Mesenchymal stem cell (in vitro differentiated cells and primary cell): Measurements from ENCODE around the gene CCL11.
"Not testable (repeated sequence)": the region's sequence is repeated elsewhere in the genome, so short reads cannot be mapped to it uniquely, and the experiment has no call there.

Source experiments
- DNase-seq: peaks from one replicate; pipeline ENCODE4 v3.0.0-alpha.2; 2013
- H2AFZ ChIP-seq: one replicate; pipeline ENCODE4 v1.6.1; 2013; ENCODE audit warnings: low read depth, mild to moderate bottlenecking, control low read depth, inconsistent platforms, low read length, moderate library complexity
- H2AK5ac ChIP-seq: 2 replicates; pipeline ENCODE4 v1.6.1; 2013; ENCODE audit warnings: low read length, moderate library complexity, mild to moderate bottlenecking, inconsistent platforms; ENCODE audit not compliant: severe bottlenecking
- H2BK120ac ChIP-seq: one replicate; pipeline ENCODE4 v1.6.1; 2013; ENCODE audit warnings: low read depth, mild to moderate bottlenecking, inconsistent platforms, low read length, moderate library complexity
- H2BK12ac ChIP-seq, 2 experiments: one replicate each; pipeline ENCODE4 v1.6.1; 2013; ENCODE audit warnings: inconsistent platforms in 2 of 2, low read length in 2 of 2, mild to moderate bottlenecking in 2 of 2, moderate library complexity in 2 of 2, control low read depth in 1 of 2
- H2BK15ac ChIP-seq: one replicate; pipeline ENCODE4 v1.6.1; 2013; ENCODE audit warnings: mild to moderate bottlenecking, low read depth, inconsistent platforms; ENCODE audit not compliant: poor library complexity, severe bottlenecking
- H2BK5ac ChIP-seq: 2 replicates; pipeline ENCODE4 v1.6.1; 2013; ENCODE audit warnings: low read depth, mild to moderate bottlenecking, low read length, control low read depth, inconsistent platforms; ENCODE audit not compliant: poor library complexity, severe bottlenecking
- H3K14ac ChIP-seq, 2 experiments: one replicate each; pipeline ENCODE4 v1.6.1; 2013; ENCODE audit warnings: inconsistent platforms in 2 of 2, low read length in 2 of 2, control low read depth in 1 of 2, mild to moderate bottlenecking in 1 of 2, moderate library complexity in 1 of 2
- H3K18ac ChIP-seq, 2 experiments: one replicate each; pipeline ENCODE4 v1.6.1; 2013; ENCODE audit warnings: inconsistent platforms in 2 of 2, low read length in 2 of 2, control low read depth in 1 of 2, low read depth in 1 of 2, mild to moderate bottlenecking in 1 of 2
- H3K23ac ChIP-seq, 2 experiments: one replicate each; pipeline ENCODE4 v1.6.1; 2013; ENCODE audit warnings: inconsistent platforms in 2 of 2, low read length in 2 of 2, mild to moderate bottlenecking in 2 of 2, moderate library complexity in 2 of 2, control low read depth in 1 of 2
- H3K27ac ChIP-seq: 2 replicates; pipeline ENCODE4 v1.5.1; 2013; ENCODE audit warnings: mild to moderate bottlenecking, moderate library complexity, low read length, control low read depth, inconsistent platforms; ENCODE audit not compliant: poor library complexity, severe bottlenecking
- H3K27me3 ChIP-seq, 2 experiments: 2 replicates each; pipeline versions ENCODE4 v1.6.1 to v1.7.0; 2013; ENCODE audit warnings: low read length in 2 of 2, mild to moderate bottlenecking in 2 of 2, moderate library complexity in 2 of 2, control low read depth in 1 of 2, inconsistent platforms in 1 of 2; ENCODE audit not compliant: control insufficient read depth in 1 of 2, insufficient read depth in 1 of 2
- H3K36me3 ChIP-seq, 2 experiments: 2 replicates each; pipeline versions ENCODE4 v1.6.1 to v1.7.0; 2013; ENCODE audit warnings: low read length in 2 of 2, control low read depth in 1 of 2, inconsistent platforms in 1 of 2, low read depth in 1 of 2, mild to moderate bottlenecking in 1 of 2; ENCODE audit not compliant: insufficient read depth in 2 of 2, control insufficient read depth in 1 of 2
- H3K4ac ChIP-seq, 2 experiments: one replicate each; pipeline ENCODE4 v1.6.1; 2013; ENCODE audit warnings: inconsistent platforms in 2 of 2, low read length in 2 of 2, mild to moderate bottlenecking in 2 of 2, moderate library complexity in 2 of 2, control low read depth in 1 of 2, low read depth in 1 of 2
- H3K4me1 ChIP-seq: 2 replicates; pipeline ENCODE4 v1.6.1; 2013; ENCODE audit warnings: low read depth, low read length, control low read depth; ENCODE audit not compliant: control insufficient read depth, insufficient read depth
- H3K4me2 ChIP-seq: 2 replicates; pipeline ENCODE4 v1.6.1; 2013; ENCODE audit warnings: low read length, mild to moderate bottlenecking, inconsistent platforms; ENCODE audit not compliant: poor library complexity, severe bottlenecking
- H3K4me3 ChIP-seq, 2 experiments: 2 replicates each; pipeline versions ENCODE4 v1.5.1 to v1.7.0; 2013; ENCODE audit warnings: low read length in 2 of 2, mild to moderate bottlenecking in 2 of 2, control low read depth in 1 of 2, low read depth in 1 of 2; ENCODE audit not compliant: insufficient read depth in 1 of 2
- H3K79me1 ChIP-seq: replicated peaks from 2 replicates; pipeline ENCODE4 v1.6.1; 2013; ENCODE audit warnings: mild to moderate bottlenecking, control low read depth, low read length, inconsistent platforms; ENCODE audit not compliant: poor library complexity, severe bottlenecking
- H3K9ac ChIP-seq: 2 replicates; pipeline ENCODE4 v1.7.0; 2013; ENCODE audit warnings: mild to moderate bottlenecking, low read length, moderate library complexity
- H3K9me3 ChIP-seq: 2 replicates; pipeline ENCODE4 v1.7.0; 2013; ENCODE audit warnings: mild to moderate bottlenecking, low read length; ENCODE audit not compliant: control insufficient read depth
- H4K8ac ChIP-seq: one replicate; pipeline ENCODE4 v1.6.1; 2013; ENCODE audit warnings: inconsistent platforms, mild to moderate bottlenecking, low read length, moderate library complexity
- H4K91ac ChIP-seq: one replicate; pipeline ENCODE4 v1.6.1; 2013; ENCODE audit warnings: mild to moderate bottlenecking, low read length, inconsistent platforms
- WGBS: methylation state at CpG from one replicate; pipeline ENCODE4 v1.1.7; 2013; ENCODE audit warnings: mixed read lengths; 5-methylcytosine and 5-hydroxymethylcytosine counted together

The CCL11 gene

GRCh38 chr17:34318474-34318873 lies 32.9 kb downstream of the CCL11 start:
- Histone ChIP-seq H3K4me3 (no peak overlapping the region), H3K9me3 (no peaks in the 10 kb centered on the region), H3K9ac (no peak overlapping the region), H3K4me2 (no peak overlapping the region), H2BK120ac (no peak overlapping the region), H3K4me1 (no peaks in the 10 kb centered on the region), H3K27ac (no peak overlapping the region), H4K91ac (no peak overlapping the region), H2BK5ac (no peak overlapping the region), H2AK5ac (no peak overlapping the region), H3K23ac (no peak overlapping the region), H3K18ac (no peak overlapping the region), H3K36me3 (no peaks in the 10 kb centered on the region), H2AFZ (no peak overlapping the region), H3K4ac (no peak overlapping the region), H3K14ac (no peak overlapping the region), H2BK15ac (no peak overlapping the region), H4K8ac (no peak overlapping the region), H3K27me3 (no peaks in the 10 kb centered on the region), H3K79me1 (no peaks in the 10 kb centered on the region), H2BK12ac (no peak overlapping the region)
- DNase-seq: no peak
- 70% methylated on average over 3 of the region's 3 CpGs for WGBS

GRCh38 chr17:34319039-34319483 lies 33.5 kb downstream of the CCL11 start, which contains the start of gene CCL8:
Gene CCL8, plus strand, starts transcription at chr17:34319435. Its CDS starts 67 bp downstream, at chr17:34319502.
- Histone ChIP-seq H3K4me2 (no peak within 1 kb of the TSS), H3K14ac (no peak within 1 kb of the TSS), H2BK15ac (no peak within 1 kb of the TSS), H3K4me1 (no peaks in the 10 kb centered on the region), H2BK120ac (no peak within 1 kb of the TSS), H2AFZ (no peak within 1 kb of the TSS), H3K9me3 (peaks cover 3% of the 10 kb centered on the region), H3K4ac (no peak within 1 kb of the TSS), H2BK12ac (no peak within 1 kb of the TSS), H3K27ac (no peak within 1 kb of the TSS), H3K18ac (no peak within 1 kb of the TSS), H4K8ac (no peak within 1 kb of the TSS), H2AK5ac (no peak within 1 kb of the TSS), H3K27me3 (no peaks in the 10 kb centered on the region), H3K9ac (no peak within 1 kb of the TSS), H4K91ac (no peak within 1 kb of the TSS), H2BK5ac (no peak within 1 kb of the TSS), H3K79me1 (no peaks in the 10 kb centered on the region), H3K4me3 (no peak within 1 kb of the TSS), H3K36me3 (no peaks in the 10 kb centered on the region), H3K23ac (no peak within 1 kb of the TSS)
- DNase-seq: no peak
- WGBS: 67% methylated on average over 2 of the region's 2 CpGs

- no peaks in the 10 kb centered on the region for H3K4me1 ChIP-seq
- no peak overlapping the region for H4K91ac ChIP-seq
- no peak overlapping the region for H3K9ac ChIP-seq
- H4K8ac ChIP-seq: no peak overlapping the region
- no peak overlapping the region for H3K23ac ChIP-seq
- DNase-seq: no peak
- no peak overlapping the region for H2BK15ac ChIP-seq
- H3K4ac ChIP-seq: no peak overlapping the region
- no peak overlapping the region for H2AFZ ChIP-seq
- H3K18ac ChIP-seq: no peak overlapping the region
- no peak overlapping the region for H2BK5ac ChIP-seq
- no peaks in the 10 kb centered on the region for H3K36me3 ChIP-seq
- no peak overlapping the region for H3K4me2 ChIP-seq
- H3K27ac ChIP-seq: no peak overlapping the region
- no peaks in the 10 kb centered on the region for H3K79me1 ChIP-seq
- peaks cover 7% of the 10 kb centered on the region for H3K9me3 ChIP-seq
- H2BK12ac ChIP-seq: no peak overlapping the region
- no peaks in the 10 kb centered on the region for H3K27me3 ChIP-seq
- no peak overlapping the region for H3K4me3 ChIP-seq
- H3K14ac ChIP-seq: no peak overlapping the region
- no peak overlapping the region for H2BK120ac ChIP-seq
- H2AK5ac ChIP-seq: no peak overlapping the region
Measured at GRCh38 chr17:34321964-34322363, 36.4 kb downstream of the CCL11 start.

- not testable (repeated sequence) for H3K23ac ChIP-seq, H4K91ac ChIP-seq, H3K27me3 ChIP-seq, H3K14ac ChIP-seq, H3K9me3 ChIP-seq, H3K79me1 ChIP-seq, H2BK12ac ChIP-seq, H2BK120ac ChIP-seq, H3K4me1 ChIP-seq, H3K4me3 ChIP-seq, H4K8ac ChIP-seq, H3K27ac ChIP-seq, H3K36me3 ChIP-seq, H3K9ac ChIP-seq, H2BK15ac ChIP-seq, H2AK5ac ChIP-seq, DNase-seq, H3K4ac ChIP-seq, H2BK5ac ChIP-seq, H3K18ac ChIP-seq, H3K4me2 ChIP-seq, H2AFZ ChIP-seq
- WGBS: 67% methylated on average over 1 of the region's 4 CpGs
Measured at GRCh38 chr17:34327580-34327979, 42.0 kb downstream of the CCL11 start.
